Inflammatory macrophage treated with lipopolysaccharide for 4 hours (primary cell): Measurements from ENCODE around the gene TMSB15B.
"Not testable (repeated sequence)": the region's sequence is repeated elsewhere in the genome, so short reads cannot be mapped to it uniquely, and the experiment has no call there.

Source experiments
- DNase-seq: peaks from one replicate; pipeline ENCODE4 v3.0.0-alpha.2; 2020

The TMSB15B gene

DNA sequence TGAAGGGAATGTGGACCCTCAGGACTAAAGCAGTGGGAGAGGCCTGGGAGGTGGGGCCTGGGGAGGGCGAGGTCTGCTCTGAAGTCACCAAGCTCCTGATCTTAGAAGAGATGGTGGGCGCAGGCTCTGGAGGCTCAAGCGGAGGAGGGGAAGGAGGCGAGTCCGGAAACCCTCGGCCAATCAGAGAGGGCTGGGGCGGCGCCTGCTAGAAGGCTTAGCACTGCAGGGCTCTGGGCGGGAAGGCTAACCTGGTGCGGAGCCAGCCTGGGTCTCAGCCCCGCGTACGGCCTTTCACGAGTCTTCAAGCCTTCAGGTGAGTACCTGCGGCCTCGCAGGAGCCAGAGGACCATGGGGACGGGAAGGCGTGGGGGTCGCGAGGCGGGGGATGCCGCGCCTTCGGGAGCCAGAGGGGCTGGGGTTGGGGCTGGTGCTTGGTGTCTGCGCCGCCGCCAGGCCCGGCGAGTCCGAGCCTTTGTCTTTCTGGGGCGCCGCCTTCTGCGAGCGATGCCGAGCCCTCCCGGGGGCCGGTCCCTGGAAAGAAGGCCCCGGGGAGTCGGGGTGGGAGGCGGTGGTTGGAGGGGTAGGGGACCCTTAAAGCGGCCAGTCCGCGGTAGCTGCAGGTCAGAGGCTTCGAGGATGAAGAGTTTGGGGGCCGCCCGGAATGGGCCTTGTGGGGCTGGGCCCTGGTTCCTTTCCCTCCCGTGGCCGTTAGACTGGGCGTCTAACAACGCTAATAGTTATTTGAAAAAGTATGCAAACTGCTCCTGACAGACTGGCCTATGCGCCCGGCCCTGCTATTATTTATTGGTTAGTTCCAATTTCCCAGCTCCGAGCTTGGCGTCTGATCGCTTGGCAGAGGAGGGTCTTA, at the start of gene TMSB15B:
Gene TMSB15B, plus strand, starts transcription at position 217 of the 868 bp plus-strand sequence.
- not testable (repeated sequence) for DNase-seq

DNA sequence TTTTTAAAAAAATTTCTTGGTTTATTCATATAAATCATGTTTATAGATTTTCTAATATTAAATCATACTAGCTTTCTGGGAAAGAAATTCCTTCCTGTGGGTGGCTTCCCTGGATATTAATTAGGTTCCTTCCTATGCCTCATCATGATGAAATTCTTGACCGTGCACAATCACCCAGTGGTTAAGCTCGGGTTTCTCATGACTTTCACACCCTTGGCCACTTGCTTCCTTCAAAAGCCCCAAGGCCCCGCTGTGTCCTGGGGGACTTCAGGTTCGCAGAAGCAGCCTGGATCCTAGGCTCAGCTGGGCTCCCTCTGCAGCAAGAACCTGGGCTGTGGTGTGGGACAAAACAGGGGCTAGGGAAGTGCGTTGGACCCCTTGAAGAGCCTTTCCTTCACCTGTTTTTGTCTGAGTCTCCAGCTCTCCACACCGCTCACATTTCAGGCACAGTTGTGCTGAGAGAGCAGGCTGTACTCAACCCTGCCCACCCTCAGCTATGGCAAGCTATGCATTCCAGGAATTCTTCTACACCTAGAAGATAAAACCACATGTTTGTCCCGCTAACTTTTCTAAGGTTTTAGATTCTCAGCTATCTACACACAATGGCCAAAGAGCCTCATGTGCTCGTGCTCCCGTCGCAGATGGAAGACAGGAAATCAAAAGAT, 48.9 kb upstream of the TMSB15B start:
- DNase-seq, result no peak

DNA sequence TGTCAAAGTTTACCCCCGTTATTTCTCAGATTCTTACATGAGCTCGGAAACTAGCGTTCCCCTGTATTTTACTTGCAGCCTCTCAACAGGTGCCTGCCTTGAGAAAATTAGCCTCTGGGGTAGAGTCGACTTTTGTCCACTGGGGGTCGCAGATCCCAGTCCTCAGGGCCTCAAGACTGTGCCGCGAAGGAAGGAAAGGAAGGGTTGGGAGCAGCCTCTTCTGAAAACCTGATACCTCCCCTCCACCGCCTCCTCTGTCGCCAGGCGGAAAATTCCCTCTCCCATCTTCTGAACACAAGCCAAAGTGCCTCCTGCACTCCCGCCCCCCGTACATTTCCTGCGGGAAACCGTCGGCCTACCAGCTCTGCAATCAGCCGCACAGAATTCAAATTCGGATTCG, 44.4 kb upstream of the TMSB15B start:
- peak; percentile 31 for DNase-seq

DNA sequence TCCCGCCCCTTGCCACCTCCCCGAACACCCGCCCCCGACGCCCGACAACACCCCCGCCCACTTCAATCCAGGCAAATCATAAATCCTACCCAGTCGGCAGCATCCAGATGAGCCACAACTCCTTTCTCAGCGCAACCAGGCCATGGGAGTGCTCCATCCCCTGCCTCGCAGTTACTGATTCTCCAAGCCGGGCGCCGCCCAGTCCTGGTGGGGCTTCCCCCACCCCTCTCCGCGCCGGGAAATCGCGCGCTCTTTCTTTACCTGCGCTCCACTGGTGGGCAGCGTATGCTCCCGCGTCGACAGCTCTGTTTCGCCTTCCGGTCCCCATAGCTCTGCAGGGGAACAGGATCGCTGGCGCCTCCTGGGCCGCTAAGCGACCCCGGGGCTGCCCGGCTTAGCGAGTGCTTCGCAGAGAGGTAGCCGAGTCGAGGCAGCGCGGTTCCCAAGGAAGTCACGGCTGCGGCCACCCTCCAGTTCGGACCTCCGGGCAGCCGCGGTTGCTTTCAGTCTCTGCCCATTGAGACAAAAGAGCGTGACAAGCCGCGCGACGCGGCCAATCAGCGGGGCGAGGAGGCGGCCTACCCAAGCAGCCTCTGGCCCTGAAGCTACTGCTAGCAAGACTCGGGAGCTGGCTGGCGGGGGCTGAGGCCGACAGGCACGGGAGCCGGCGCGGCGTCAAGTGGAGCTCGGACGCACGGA, 43.7 kb upstream of the TMSB15B start:
- peak; percentile 59 for DNase-seq

DNA sequence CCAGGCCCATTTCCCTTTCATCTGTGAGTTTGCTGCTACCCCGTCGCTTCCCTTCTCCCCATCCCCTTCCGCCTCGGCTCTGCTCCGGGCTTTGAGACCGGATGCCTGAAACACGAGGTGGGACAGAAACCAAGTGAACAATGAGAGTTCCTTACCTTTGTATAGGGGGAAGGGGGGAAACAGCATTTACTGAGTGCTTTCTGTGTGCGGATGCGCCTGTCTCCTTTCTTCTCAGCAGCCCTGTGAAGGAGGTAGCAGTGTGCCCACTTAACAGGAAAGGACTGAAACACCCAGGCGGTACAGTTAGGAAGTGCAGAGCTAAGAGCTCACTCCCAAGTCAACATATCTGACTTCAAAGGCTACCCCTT, 43.2 kb upstream of the TMSB15B start:
- peak; percentile 3 for DNase-seq

DNA sequence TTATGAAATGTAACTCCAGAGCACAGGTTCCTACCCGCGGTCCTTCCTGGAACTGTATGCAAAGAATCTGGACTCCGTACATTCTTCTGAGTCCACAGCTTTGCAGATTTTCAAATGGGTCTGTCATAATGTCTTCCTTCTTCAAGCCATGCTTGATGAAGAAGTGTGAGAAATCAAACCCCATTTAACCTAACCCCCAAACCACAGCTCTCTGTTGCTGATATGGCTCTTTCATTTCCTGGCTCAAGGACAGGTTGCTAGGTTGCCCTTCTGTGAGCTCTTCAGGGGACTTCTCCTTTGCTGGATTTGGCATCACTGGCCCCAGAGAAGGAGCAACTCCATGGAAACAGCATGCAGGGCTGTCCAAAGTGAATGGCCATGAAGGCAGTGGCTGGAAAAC, 41.9 kb upstream of the TMSB15B start:
- DNase-seq, result not testable (repeated sequence)

DNA sequence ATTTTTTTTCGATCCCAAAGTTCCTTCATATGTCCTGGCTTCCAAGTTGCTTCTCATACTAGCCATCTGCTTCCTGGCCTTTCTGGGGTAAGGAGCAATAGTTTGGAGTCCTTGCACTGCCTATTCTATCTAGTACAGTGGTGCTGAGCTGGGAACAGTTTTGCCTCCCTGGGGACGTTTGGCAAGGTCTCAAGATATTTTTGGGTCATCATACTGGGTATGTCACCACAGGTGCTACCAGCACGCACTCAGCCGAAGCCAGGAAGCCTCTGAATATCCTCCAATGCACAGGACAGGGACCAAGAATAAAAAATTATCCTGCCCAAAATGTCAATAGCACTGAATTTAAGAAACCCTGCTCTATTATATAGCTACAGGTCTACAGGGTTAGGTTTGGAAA, 35.4 kb upstream of the TMSB15B start:
- DNase-seq, result no peak

DNA sequence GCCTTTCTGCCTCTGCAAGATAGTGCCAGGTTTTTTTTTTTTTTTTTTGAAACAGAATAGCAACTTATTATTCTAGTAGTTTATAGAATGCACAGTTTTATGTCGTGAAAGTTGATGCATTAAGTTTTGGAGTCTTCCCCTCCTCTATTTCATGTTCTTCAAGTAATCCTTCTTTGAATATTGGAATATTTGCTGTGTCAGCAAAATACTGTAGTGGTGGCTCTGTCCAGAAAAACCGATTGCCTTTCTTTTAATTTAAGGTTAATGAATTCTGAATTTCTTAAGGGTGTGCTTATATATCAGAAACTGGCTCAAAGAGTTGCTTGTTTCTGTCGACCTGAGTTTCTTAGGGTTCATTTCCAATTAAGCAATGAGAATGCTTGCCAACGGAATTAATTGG, 34.8 kb upstream of the TMSB15B start:
- DNase-seq, result no peak

DNA sequence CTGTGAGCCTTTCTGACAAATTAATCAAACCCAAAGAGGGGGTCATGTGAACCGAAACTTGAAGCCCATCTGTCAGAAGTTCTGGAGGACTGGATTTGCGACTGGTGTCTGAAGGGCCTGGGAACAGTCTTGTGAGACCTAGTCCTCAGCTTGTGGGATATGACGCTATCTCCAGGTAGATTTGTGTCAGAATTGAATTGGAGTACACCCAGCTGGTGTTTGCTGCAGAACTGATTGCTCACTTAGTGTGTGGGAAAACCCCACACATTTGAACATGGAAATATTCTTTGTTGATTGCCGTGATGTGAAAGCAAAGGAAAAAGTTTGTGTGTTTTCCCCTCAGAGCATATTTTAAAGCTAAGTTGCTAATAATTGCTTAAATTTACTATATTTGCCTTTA, 30.3 kb upstream of the TMSB15B start:
- no peak for DNase-seq

DNA sequence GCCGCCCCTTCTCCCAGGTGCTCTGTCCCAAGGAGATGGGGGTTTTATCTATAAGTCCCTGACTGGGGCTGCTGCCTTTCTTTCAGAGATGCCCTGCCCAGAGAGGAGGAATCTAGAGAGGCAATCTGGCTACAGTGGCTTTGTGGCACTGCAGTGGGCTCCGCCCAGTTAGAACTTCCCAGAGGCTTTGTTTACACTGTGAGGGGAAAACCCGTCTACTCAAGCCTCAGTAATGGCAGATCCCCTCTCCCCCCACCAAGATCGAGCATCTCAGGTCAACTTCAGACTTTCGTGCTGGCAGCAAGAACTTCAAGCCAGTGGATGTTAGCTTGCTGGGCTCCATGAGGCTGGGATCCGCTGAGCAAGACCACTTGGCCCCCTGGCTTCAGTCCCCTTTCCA, 22.2 kb upstream of the TMSB15B start:
- DNase-seq, result not testable (repeated sequence)

DNA sequence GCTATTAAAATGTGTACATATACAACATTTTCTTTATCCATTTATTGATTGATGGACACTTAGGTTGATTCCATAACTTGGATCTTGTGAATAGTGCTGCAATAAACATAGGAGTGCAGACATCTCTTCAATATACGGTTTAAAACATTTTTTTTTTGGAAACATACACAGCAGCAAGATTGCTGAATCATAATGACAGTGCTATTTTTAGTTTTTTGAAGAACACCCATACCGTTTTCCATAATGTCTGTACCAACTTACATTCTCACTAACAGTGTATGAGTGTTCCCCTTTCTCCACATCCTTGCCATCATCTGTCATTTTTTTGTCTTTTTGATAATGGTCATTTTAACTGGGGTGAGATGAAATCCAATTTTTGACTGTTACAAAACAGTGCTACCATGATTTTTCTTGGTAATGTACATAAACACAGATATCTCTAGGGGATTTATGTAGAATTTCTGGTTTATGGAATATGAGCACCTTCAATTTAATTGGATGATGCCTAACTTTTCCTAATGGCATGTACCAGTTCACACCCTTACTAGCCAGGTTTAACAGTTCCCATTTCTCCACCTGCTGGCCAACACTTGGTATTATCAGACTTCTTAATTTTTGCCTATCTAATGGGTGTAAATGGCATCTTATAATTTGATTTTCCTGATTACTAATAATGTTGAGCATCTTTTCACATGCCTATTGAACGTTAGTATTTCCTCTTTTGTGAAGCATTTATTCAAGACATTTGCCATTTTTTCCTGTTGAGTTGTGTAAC, 21.0 kb upstream of the TMSB15B start:
- peak; percentile 18 for DNase-seq

DNA sequence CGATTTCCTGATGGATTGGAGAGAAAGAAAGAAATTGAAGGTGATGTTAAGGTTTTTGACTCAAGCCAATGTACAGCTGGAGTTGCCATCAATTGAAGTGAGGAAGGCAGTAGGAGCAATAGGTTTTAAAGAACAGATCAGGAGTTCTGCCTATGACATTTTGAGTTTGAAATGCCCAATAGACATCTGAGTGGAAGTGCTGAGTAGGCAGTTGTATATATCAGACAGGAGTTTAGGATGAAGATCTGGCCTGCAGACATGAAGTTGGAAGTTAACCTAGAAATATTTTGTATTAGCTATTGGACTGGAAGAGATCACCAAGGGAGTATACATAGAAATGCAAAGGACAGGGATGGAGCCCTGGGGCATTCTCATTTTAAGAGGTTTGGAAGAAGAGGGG, 12.9 kb upstream of the TMSB15B start:
- no peak for DNase-seq

DNA sequence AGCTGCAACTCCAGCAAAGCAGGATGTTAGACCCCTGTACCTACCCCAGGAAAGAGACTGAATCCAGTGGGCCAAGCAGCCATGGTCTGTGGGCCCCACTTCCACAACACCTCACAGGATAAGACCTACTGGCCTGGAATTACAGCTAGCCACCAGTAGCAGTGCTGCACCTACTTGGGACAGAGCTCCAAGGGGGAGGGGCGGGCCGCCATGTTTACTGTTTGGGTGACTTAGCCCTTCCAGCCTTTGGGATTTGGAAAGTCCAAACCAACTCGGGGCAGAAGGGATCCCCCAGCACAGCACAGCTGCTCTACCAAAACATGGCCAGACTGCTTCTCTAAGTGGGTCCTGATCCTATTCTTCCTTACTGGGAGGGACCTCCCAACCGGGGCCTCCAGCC, 9.1 kb upstream of the TMSB15B start:
- no peak for DNase-seq

DNA sequence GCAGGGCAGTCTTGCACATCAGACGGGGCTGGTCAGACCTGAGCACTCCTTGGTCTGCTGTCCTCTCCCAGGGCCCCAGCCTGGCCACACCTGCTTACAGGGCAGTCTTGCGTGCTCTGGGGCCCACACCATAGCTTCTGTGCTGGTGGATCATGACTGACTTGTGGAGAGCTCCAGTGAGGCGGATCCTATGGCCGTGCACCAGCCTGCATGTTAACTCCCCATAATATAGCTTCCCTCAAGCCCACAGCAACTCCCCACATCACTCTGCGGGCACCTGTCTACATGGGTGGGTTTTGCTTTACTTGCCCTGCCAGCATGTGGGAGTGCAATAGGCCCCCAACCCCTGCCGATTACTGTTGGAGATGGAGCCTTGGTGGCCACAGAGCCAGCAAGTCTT, 8.2 kb upstream of the TMSB15B start:
- DNase-seq, result no peak

DNA sequence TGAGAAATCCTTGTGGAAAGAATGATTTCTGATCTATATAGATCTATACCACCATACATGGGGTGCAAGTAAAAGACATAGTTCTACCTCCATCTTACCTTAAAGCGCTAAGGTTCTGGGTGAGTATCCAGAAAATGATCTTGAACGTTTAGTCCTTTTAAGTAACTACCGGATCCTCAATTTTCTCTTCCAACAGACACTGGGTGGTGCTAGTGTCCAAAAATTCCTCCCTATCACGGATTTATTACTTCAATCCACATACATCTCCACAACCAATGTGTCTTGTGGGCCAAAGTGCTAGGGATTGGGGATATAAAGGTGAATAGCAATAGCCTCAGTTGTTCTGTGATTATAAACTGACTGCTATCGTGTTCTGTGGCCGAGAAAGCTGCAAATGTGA, 1.8 kb upstream of the TMSB15B start:
- not testable (repeated sequence) for DNase-seq

DNA sequence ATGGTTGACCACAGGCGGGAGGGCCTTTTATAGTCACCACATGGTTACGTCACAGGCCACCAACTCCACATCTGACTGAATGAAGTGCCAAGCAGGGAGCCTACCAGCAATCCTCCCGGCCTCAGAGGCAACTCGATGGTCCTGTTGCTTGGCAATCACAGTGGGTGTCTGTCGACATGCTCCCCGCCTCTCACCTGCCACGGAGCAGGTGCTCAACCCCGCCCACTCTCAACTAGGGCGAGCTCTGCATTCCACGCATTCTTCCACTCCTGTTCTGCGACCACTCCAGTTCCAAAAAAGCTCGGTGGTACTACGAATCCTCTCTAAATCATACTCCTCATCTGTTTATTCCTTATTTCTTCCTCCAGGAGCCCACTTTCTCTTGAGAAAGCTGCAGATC, 21.1 kb downstream of the TMSB15B start:
- not testable (repeated sequence) for DNase-seq

DNA sequence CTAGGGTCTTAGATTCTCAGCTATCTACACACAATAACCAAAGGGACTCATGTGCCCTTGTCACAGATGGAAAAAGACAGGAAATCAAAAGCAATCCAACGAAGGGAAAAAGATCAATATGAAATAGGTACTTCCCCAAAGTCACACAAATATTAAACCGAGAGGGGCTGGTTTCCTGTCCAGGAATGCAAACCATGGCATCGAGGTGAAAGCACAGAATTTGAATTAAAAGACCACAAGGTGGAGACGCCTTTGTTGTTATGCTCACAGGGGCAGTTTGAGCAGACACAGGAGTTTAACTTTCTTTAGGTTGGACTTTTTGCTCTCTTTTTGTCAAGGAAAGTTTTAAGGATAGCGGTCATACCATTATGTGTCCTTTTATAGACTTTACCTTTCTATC, 36.8 kb downstream of the TMSB15B start:
- no peak for DNase-seq

DNA sequence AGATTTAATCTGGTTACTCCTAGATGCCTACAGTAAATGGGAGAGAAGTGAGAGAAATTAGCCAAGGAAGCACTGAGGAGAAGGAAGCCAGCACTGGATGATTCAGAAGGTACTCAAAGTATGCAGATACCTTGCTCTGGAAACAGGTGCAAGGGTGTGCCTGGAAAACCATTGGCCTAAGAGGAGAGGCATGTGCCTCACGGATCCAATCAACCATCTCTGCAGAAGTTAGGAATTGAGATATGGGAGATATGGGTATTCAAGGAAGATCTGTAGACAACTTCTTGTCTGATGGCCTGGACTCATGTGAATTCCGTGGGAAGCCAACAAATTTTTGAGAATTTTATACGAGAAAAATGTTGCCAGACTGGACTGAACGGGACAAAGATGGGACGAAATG, 46.4 kb downstream of the TMSB15B start:
- DNase-seq, result no peak

DNA sequence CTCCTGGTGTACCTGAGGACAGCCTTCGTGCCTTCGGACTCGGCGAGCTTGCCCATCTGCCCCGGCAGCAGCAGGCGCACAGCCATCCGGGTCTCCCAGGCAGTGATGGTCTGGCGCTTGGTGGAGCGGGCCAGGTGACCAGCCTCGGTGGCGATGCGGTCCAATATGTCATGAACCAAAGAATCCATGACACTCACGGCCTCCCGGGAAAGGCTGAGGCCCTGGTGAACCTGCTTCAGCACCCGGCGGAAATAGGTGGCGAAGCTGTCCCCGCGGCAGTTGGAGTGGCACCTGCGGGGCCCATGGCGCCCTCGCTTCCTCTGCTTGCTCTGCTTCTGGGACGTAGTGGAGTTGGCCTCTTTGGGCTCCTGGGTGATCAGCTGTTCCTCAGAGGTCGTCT, 50.7 kb downstream of the TMSB15B start:
- no peak for DNase-seq

DNA sequence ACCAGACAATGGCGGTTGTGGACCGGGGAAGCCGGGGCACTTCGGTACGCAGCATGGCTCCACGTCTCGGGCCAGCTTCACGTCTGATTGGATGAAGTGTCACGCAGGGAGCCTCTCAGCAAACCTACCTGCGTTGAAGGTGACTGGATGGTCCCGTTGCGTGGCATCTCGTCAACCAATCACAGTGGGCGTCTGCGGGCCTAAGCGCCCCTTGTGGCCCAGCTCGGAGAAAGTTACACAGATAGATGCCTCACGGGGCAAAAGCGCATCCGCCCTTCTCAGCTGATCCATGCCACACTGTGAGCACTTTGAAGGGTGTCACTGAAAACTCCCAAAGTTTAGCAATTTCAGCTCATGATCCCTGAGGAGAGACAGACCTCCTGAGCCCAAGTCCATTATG, 51.2 kb downstream of the TMSB15B start, which contains the start of gene H2BW1:
Gene H2BW1, minus strand, starts transcription at position 103 of the 400 bp plus-strand sequence. CDS start 132 bp downstream, outside the sequence.
- no peak for DNase-seq

DNA sequence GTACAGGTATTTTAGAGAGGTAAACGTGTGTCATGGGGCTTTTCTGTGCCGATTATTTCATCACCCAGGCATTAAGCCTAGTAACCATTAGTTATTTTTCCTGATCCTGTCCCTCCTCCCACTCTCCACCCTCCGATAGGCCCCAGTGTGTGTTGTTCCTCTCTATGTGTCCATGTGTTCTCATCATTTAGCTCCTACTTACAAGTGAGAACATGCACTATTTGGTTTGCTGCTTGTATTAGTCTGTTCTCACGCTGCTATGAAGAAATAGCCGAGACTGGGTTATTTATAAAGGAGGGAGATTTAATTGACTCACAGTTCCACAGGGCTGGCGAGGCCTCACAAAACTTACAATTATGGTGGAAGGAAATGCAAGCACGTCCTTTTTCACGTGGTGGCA, 53.1 kb downstream of the TMSB15B start:
- DNase-seq, result not testable (repeated sequence)
